Measurements from ENCODE around the gene CDS2.

DNA sequence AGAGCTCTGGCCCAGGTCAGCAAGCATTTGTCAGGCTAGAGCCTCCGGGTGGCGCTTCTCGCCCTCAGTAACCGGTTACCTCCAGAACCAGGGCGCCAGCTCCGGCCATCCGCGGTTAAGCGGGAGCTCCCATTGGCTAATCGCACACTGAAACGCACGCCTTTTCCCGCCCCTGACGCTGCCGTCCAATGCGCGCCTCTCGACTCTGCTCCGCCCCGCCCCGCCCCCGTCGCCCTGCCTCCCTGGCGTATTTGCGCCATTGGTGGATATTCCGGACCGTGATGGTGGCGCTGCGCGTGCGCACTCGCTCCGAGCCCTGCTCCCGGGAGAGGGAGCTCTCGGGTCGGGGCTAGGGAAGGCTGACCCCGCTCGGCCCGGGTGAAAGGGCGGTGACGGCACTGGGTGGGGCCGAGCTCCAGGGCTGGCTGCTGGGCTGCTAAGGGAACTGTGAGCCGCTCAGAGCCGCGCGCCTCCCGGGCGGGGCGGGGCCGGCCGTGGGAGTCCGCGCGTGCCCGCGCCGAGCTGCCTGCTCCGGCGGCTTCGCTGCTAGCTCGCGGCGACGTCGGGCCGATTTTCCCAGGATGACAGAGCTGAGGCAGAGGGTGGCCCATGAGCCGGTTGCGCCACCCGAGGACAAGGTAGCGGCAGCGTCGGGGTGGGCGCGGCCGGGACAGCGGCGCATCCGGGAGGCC, at the start of gene CDS2:
- TF ChIP-seq, protein P1, sequence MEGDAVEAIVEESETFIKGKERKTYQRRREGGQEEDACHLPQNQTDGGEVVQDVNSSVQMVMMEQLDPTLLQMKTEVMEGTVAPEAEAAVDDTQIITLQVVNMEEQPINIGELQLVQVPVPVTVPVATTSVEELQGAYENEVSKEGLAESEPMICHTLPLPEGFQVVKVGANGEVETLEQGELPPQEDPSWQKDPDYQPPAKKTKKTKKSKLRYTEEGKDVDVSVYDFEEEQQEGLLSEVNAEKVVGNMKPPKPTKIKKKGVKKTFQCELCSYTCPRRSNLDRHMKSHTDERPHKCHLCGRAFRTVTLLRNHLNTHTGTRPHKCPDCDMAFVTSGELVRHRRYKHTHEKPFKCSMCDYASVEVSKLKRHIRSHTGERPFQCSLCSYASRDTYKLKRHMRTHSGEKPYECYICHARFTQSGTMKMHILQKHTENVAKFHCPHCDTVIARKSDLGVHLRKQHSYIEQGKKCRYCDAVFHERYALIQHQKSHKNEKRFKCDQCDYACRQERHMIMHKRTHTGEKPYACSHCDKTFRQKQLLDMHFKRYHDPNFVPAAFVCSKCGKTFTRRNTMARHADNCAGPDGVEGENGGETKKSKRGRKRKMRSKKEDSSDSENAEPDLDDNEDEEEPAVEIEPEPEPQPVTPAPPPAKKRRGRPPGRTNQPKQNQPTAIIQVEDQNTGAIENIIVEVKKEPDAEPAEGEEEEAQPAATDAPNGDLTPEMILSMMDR (conservative IDR thresholded peaks at IDR 0.05; ENCODE audit: low read length), result peak; percentile 80
- TF ChIP-seq EZH2phosphoT487 (IDR thresholded peaks at IDR 0.05; ENCODE audit: borderline replicate concordance, low read depth, low read length), result no peak

Measured in OCI-LY7 (cell line).